Measurements from ENCODE around the gene AAK1. TPM values are rescaled to one million over a fixed set of nuclear protein-coding genes. Genes with fewer than 3 reads are reported as not detected.

Gene AAK1
- total RNA-seq, 3 donors from 2014 or later (not counting 1 experiment from before 2014, with no cell fraction given) = 174 to 249 (median 204) TPM

DNA sequence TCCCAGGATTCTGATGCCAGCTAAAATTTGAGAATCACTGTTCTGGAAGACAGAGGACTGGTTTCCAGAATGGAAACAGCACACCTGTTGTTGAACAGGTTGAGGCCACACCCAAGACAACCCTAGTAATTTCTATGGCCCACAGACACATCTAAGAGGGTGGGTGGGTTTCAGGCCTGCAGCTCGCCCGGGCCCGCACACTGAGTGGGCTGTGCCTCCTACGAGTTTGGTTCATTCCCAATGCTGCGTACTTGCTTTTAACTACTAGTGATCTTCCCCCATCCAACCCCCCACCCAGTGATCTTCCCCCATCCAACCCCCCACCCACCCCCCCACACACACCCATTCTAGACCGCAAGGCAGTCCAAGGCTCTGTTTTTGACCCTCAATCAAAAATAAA, 205.0 kb downstream of the AAK1 start:
- peaks cover 29 to 36% of the 10 kb centered on the region in 2 donors for H3K4me1 Mint-ChIP-seq
- TF ChIP-seq, protein P1, sequence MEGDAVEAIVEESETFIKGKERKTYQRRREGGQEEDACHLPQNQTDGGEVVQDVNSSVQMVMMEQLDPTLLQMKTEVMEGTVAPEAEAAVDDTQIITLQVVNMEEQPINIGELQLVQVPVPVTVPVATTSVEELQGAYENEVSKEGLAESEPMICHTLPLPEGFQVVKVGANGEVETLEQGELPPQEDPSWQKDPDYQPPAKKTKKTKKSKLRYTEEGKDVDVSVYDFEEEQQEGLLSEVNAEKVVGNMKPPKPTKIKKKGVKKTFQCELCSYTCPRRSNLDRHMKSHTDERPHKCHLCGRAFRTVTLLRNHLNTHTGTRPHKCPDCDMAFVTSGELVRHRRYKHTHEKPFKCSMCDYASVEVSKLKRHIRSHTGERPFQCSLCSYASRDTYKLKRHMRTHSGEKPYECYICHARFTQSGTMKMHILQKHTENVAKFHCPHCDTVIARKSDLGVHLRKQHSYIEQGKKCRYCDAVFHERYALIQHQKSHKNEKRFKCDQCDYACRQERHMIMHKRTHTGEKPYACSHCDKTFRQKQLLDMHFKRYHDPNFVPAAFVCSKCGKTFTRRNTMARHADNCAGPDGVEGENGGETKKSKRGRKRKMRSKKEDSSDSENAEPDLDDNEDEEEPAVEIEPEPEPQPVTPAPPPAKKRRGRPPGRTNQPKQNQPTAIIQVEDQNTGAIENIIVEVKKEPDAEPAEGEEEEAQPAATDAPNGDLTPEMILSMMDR (IDR thresholded peaks at IDR 0.05) = no peak

DNA sequence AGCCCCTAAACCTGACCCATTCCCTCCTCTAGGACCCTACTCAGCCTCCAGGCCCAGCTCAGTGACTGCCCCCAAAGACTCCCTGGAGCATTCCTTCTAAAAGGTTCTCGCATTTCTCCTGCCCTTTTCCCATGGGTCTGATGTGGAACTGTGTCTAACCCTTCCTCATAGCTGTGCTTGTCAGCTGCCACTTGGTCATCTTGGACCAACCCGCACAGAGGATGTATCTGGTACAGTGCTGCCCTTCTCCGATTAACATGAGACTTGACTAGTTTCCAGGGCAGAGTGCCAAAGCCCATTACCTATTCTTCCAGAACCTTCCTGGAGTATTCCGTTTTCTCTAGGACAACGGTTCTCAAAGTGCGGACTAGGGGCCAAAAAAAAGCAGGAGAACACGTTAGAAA, 205.8 kb downstream of the AAK1 start:
- Histone ChIP-seq H3K4me1 (ENCODE audit: control insufficient read depth, insufficient read depth, low read length) (peaks cover 20% of the 10 kb centered on the region), H3K4me3 (ENCODE audit: low read length) (peak overlapping the region; percentile 88), H3K27ac (ENCODE audit: low read length) (peak overlapping the region; percentile 90), H3K9me3 (ENCODE audit: control insufficient read depth, insufficient read depth, low read length) (no peaks in the 10 kb centered on the region), H3K27me3 (ENCODE audit: control insufficient read depth, insufficient read depth, low read length) (no peaks in the 10 kb centered on the region), H3K36me3 (ENCODE audit: control insufficient read depth, insufficient read depth, low read length) (no peaks in the 10 kb centered on the region)
- Mint-ChIP-seq H3K27me3 (ENCODE audit: low read depth in 2 of 2) (no peaks in the 10 kb centered on the region), H3K4me3 (peak overlapping the region; percentile 94), H3K36me3 (no peaks in the 10 kb centered on the region), H3K27ac (peak overlapping the region; percentile 96 to 98), H3K4me1 (peaks cover 29 to 36% of the 10 kb centered on the region in 2 donors), H3K9me3 (no peaks in the 10 kb centered on the region)
- DNase-seq (no peak), ATAC-seq (peak in 2 of 3 donors; percentile 4 to 9)
- 83% methylated on average over 7 of the region's 7 CpGs for WGBS (ENCODE audit: insufficient coverage)
- intact Hi-C loops (cut with micrococcal nuclease) = loop anchor here (1.0 to 10.0 kb wide), 3 partner anchors 50 to 387 kb away; partner anchors contain the start of genes GFPT1 and GMCL1
- TF ChIP-seq, protein P1 (IDR thresholded peaks at IDR 0.05) = no peak

More for the DNA sequence above, 205.0 kb downstream of the AAK1 start:
- Mint-ChIP-seq H3K36me3 (no peaks in the 10 kb centered on the region), H3K27ac (peak overlapping the region; percentile 96 to 98), H3K27me3 (ENCODE audit: low read depth in 2 of 2) (no peaks in the 10 kb centered on the region), H3K4me3 (peak overlapping the region; percentile 38), H3K9me3 (no peaks in the 10 kb centered on the region)
- no peaks in the 10 kb centered on the region for H3K36me3 ChIP-seq (ENCODE audit: control insufficient read depth, insufficient read depth, low read length)
- H3K4me3 ChIP-seq (ENCODE audit: low read length) = no peak overlapping the region
- H3K27me3 ChIP-seq (ENCODE audit: control insufficient read depth, insufficient read depth, low read length) = no peaks in the 10 kb centered on the region
- intact Hi-C loops (cut with micrococcal nuclease) = loop anchor here (5.0 to 10.0 kb wide), 2 partner anchors 274 to 386 kb away; partner anchors contain the start of gene GMCL1
- WGBS (ENCODE audit: insufficient coverage) = 94% methylated on average over 6 of the region's 6 CpGs
- DNase-seq (no peak), ATAC-seq (no peak)
- H3K4me1 ChIP-seq (ENCODE audit: control insufficient read depth, insufficient read depth, low read length) = peaks cover 20% of the 10 kb centered on the region
- H3K27ac ChIP-seq (ENCODE audit: low read length) = peak overlapping the region; percentile 90
- H3K9me3 ChIP-seq (ENCODE audit: control insufficient read depth, insufficient read depth, low read length) = no peaks in the 10 kb centered on the region

DNA sequence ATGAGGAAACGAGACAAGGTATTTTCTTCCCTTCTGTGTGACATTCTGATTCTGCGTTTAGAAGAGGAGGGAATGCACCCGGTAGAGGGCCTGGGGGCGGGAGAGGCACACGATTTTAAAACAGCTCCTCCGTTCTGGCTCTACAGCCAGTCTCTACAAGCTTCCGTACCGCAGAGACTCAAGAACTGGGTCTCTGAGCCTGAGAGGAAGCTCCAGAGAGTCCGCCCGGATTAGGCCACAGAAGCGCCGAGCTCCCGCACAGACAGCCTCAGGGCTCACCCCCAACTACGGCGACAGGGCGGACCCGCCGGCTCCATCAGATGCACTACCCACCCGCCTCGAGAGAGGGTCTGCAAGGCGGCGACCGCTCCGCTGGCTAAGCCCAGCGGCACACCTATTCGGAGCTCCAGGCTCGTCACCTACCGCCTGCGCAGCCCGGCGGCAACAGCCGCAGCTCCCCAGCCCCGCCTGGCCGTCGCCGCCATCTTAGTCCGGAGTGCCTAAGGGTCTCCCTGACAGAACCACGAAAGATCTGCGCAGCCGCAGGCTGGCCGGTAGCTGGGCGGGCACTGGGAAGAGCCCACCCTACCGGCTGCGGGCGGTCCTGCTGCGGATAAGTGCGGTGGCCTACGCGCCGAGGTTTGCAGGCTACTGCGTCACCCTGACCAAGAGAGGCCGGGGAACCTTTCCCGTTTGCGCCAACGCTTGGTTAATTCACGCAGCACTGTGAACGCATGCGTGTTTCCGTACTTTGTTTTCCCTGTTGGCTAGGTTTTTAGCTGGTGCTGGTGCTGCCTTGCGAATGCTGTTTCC, 206.4 kb downstream of the AAK1 start, which contains the start of gene NFU1:
Gene NFU1, minus strand, starts transcription at position 498 of the 813 bp plus-strand sequence. Its CDS starts 13 bp downstream, at position 485.
- Histone ChIP-seq H3K27ac (ENCODE audit: low read length) (peak within 1 kb of the TSS; percentile 90), H3K4me3 (ENCODE audit: low read length) (peak within 1 kb of the TSS; percentile 88), H3K36me3 (ENCODE audit: control insufficient read depth, insufficient read depth, low read length) (no peaks in the 10 kb centered on the region), H3K4me1 (ENCODE audit: control insufficient read depth, insufficient read depth, low read length) (peaks cover 20% of the 10 kb centered on the region), H3K27me3 (ENCODE audit: control insufficient read depth, insufficient read depth, low read length) (no peaks in the 10 kb centered on the region), H3K9me3 (ENCODE audit: control insufficient read depth, insufficient read depth, low read length) (no peaks in the 10 kb centered on the region)
- ATAC-seq (peak; percentile 89 to 94 (median 89)), DNase-seq (peak; percentile 89 to 93)
- Mint-ChIP-seq H3K4me1 (peaks cover 29 to 36% of the 10 kb centered on the region in 2 donors), H3K4me3 (peak within 1 kb of the TSS; percentile 94), H3K9me3 (no peaks in the 10 kb centered on the region), H3K36me3 (no peaks in the 10 kb centered on the region), H3K27me3 (ENCODE audit: low read depth in 2 of 2) (no peaks in the 10 kb centered on the region), H3K27ac (peak within 1 kb of the TSS; percentile 96 to 98)
- intact Hi-C loops (cut with micrococcal nuclease) = loop anchor here (1.0 to 10.0 kb wide), 3 partner anchors 50 to 388 kb away; partner anchors contain the start of genes GFPT1 and GMCL1
- under 1% methylated on average over 60 of the region's 60 CpGs for WGBS (ENCODE audit: insufficient coverage)
- TF ChIP-seq, protein P1 (IDR thresholded peaks at IDR 0.05) = peak; percentile 28

Data from natural killer cell (primary cell).